ENCODE data around the gene SCAP.

DNA sequence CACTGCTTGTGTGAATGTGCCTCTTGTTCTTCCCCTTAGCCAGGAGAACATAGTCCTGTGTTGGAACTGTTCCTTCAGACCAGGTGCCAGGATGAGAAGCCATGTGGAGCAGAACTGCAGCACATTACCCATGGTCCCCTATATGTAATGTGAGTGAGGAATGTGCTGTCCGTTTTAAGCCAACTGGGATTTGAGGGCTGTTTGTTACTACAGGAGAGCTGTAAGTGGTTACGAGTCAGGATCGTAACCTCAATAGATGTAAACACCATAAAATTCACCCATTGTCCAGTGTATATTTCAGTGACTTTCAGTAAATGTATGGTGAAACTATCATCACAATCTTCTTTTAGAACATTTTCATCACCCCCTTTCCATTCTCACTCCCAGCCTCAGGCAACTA lies 10.1 kb upstream of the SCAP start:
- TF ChIP-seq, protein P1, sequence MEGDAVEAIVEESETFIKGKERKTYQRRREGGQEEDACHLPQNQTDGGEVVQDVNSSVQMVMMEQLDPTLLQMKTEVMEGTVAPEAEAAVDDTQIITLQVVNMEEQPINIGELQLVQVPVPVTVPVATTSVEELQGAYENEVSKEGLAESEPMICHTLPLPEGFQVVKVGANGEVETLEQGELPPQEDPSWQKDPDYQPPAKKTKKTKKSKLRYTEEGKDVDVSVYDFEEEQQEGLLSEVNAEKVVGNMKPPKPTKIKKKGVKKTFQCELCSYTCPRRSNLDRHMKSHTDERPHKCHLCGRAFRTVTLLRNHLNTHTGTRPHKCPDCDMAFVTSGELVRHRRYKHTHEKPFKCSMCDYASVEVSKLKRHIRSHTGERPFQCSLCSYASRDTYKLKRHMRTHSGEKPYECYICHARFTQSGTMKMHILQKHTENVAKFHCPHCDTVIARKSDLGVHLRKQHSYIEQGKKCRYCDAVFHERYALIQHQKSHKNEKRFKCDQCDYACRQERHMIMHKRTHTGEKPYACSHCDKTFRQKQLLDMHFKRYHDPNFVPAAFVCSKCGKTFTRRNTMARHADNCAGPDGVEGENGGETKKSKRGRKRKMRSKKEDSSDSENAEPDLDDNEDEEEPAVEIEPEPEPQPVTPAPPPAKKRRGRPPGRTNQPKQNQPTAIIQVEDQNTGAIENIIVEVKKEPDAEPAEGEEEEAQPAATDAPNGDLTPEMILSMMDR (IDR thresholded peaks at IDR 0.05): no peak
- no peak for TF ChIP-seq POLR2A (IDR thresholded peaks at IDR 0.05)
